HS-5 (cell line): ENCODE results near the gene KLHDC4.
A peak's percentile ranks its signal among the peaks of the same experiment; 100 is the strongest.
"Not testable (repeated sequence)": the region's sequence is repeated elsewhere in the genome, so short reads cannot be mapped to it uniquely, and the experiment has no call there.

ENCODE experiments used
- DNase-seq: peaks from one replicate; pipeline ENCODE4 v3.0.0-alpha.2; 2012; ENCODE audit warnings: low read depth

The KLHDC4 gene

DNA sequence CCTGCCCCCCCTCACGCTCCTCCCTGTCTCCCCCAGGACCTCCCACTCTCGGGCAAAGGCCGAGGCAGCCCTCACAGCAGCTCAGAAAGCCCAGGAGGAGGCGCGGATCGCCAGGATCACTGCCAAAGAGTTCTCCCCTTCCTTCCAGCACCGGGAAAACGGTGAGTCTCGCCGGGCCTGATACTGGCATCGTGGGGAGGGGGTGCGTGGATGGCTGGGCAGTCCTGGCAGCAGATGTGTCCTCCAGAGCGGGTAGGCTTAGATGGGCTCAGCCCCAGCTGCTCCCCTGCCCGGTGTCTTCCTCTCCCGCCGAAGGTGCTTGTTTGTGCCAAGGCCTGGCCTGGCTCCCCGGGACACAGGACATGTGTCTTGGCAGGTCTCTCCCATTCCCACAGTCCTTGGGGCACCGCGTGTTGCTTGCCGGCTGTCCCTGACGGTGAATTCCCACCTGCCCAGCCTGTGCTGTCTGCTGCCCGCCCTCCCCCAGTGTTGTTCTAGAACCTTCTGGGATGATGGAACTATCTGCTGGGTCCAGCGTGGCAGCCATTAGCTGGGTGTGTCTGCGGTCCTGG lies 81.6 kb downstream of the KLHDC4 start:
- no peak for DNase-seq

- DNase-seq = no peak
Measured at GRCh38 chr16:87682852-87683399, 82.9 kb downstream of the KLHDC4 start.

GRCh38 chr16:87681981-87682570 lies 83.7 kb downstream of the KLHDC4 start:
- DNase-seq = peak; percentile 25

GRCh38 chr16:87681051-87681602 lies 84.7 kb downstream of the KLHDC4 start:
- not testable (repeated sequence) for DNase-seq

DNA sequence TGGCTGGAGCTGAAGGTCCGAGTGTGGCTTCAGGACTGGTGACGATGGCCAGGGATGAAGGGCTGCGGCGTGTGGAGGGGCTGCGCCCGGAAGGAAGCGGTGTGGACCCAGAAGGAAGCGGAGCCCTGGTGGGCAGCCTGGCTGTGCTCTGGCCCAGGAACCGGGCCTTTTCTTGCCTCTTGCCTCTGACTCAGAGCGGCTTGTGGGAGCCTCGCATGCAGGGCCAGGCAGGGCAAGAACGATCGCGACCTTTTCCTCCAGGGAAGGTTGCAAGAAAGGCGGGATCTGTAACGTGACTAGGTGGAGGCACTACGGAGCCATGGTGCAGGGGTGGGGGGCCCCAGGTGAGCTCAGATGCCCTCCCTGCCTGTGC lies 85.5 kb downstream of the KLHDC4 start:
- no peak for DNase-seq

DNA sequence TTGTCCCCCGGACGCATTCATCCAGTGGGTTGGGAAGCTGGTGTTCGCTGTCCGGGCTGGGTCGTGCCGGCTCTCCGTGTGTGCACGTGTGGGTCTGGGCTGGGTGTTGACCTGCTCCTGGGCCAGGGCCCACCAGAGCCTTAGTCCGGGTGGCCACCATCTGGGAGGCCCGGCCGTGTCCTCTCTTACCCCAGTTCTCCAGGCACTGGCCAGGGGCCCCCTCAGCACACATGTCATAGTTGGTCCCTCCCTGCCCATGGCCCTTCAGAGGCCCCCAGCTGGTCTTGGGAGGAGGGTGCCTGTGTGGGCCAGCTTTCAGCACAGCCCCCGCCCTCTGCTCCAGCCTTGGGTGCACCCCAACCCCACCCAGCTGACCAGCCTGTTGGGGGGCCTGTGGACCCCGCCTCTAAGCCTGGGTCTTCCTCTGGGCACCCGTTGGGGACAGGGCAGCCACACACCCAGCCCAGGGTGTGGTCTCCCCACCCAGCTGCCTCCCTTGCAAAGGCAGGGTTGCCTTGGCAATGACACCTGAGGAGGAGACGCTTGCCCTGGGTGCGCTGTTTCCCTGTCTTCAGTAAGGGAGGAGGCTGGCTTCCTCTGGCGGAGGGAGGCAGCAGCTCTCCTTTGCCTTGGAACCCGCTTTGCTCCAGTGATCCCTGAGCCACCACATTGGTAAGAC lies 86.1 kb downstream of the KLHDC4 start:
- DNase-seq = no peak

DNA sequence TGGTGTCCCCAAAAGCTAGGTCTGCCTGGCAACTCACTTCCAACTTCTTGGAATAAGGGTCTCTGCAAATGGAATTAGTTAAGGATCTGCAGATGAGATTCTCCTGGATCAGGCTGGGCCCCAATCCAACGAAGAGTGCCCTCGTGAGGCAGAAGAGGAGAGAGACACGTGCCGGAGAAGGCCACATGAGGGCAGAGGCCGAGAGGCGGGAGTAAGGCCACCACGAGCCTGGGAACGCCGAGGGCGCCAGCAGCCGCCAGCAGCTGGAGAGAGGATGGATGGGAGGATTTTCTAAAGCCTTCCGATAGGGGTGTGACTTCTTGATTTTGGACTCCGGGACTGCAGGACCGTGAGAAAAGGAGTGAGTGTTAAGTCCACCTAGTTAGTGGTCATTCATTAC lies 87.2 kb downstream of the KLHDC4 start:
- no peak for DNase-seq

DNA sequence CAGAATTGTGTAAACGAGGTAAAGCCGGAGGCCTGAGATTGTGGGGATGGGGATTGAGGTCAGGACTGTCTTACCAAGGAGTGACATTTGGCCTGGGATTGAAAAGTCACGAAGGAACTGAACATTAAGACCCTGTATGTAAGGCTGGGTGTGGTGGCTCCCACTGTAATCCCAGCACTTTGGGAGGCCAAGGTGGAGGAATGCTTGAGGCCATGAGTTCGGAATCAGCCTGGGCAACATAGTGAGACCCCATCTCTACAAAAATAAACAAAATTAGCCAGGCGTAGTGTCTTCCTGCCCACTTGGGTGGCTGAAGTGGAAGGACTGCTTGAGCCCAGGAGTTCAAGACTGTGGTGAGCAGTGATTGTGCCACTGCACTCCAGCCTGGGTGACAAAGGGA lies 88.0 kb downstream of the KLHDC4 start:
- DNase-seq = no peak

GRCh38 chr16:87675111-87675719 lies 90.6 kb downstream of the KLHDC4 start:
- DNase-seq = no peak

DNA sequence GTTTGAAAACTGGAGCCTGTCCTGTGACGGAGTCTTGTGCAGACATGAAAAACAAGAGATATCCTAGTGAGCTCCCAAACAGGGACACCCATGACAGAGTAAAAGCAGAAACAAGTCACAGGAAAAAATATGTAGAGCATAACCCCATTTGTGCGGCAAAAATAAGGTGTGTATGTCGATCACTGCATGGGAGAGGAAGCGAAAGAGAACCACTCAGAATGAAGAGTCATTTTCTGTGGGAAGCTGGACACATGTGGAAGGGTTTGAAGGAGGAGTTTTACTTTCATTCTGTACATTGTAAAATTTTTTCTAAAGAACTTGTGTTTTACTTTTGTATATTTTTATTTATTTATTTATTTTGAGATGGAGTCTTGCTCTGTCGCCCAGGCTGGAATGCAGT lies 91.4 kb downstream of the KLHDC4 start:
- DNase-seq = no peak

DNA sequence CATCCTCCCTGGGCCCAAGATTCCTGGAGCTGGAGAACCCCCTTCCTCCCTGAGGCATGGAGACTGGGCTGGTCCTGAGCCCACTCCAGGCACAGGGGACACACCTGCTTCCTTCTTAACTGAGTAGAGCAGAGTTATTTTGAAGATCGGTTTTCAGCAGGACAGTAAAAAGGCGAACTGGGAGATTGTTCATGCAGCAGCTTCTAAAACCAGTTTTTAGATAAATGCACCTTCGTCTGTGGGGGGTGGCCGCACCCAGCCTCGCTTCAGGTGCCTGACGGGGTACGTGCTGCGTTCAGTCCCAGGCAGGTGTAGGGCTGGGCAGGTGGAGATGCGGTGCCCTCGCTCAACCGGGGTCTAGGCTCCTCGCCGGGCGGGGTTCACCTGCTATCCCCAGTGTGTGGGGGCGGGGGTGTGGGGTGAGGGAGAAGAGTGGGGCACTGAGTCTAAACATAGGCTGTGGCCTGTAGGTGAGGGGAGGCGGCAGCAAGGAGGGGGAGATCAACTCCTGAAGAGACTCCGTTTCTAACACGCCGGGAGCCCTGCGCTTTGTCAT lies 94.0 kb downstream of the KLHDC4 start:
- no peak for DNase-seq

DNA sequence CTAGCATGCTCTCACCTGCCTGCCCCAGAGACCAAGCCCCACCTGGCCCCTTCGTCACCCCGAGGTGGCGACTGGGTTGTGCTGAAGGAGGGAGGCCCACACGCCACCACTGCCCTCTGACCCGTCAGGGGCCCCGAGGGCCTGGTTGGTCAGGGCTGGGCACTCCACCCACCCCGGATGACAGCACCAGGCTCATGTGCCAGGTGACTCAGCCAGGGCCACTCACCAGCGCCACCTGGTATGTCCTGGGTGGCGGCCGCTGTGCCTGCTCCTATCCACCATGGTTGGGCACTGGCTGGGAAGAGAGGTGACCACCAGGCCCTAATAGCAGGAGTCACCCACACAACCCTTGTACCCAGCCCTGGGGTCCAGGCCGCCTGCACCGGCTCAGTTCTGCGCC lies 94.6 kb downstream of the KLHDC4 start:
- DNase-seq = no peak

- DNase-seq = no peak
Measured at GRCh38 chr16:87669672-87670071, 96.1 kb downstream of the KLHDC4 start.

- no peak for DNase-seq
Measured at GRCh38 chr16:87667946-87668345, 97.8 kb downstream of the KLHDC4 start.

GRCh38 chr16:87667443-87667842 lies 98.3 kb downstream of the KLHDC4 start:
- DNase-seq = no peak

- DNase-seq = no peak
Measured at GRCh38 chr16:87666919-87667318, 98.9 kb downstream of the KLHDC4 start.

- no peak for DNase-seq
Measured at GRCh38 chr16:87665193-87665592, 100.6 kb downstream of the KLHDC4 start.

DNA sequence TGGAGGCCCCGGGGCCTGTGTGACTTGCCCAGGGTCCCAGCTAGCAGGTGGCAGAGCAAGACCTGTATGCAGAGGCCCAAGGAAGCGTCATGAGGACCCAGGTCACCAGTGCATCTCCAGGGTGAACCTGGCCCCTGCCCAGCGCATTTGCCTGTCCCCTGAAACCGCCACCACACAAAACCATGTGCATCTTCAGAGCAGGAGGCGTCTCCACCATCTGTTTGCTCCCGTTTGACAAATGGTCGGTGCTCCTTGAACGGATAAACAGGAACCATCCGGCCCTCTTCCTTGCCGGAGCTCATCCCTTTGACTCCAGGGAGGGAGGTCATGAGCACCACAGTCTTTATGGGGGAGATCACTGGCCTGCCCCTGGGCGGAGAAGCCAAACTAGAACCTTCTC lies 101.0 kb downstream of the KLHDC4 start:
- DNase-seq = no peak

DNA sequence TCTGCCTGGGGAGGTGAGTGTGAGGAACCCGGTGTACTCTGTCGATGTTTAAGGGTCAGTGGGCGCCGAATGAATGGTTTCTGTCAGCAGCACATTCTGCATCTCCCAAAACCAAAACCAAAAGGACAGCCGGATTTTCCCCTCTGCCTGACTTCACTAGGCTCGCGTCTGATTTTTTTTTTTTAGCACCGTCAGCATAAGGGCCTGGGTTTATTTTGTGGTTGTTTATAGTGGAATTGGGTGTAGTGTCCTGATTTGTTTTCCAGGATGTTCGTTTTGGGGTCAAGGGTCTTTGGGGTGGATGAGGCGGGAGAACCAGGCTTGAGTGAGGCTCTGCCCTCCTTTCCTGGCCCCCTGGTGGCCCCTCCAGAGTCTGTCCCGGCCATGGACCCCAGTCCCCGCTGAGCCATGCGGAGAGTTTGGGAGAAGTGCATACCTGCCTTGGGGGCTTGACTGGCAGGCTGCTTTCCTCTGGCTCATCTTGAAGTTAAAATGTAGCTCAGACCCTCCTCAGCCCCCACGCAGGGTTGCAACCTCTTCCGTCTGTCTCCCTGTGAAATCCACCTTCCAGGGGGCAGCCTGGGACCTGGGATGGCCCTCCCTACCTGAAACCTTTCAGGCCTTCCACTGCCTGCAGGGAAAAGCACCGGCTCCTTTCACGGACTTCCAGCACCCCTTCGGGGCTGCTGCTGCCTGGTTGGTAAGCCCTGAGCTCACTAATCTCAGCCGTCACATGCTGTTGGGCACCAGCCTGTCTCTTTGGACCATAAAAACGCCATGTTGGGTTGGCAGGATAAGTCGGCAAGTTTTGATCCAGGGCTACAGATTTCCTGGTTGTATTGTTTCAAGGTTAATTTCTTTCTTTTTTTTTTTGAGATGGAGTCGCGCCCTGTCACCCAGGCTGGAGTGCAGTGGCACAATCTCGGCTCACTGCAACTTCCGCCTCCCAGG lies 103.3 kb downstream of the KLHDC4 start:
- DNase-seq = no peak

DNA sequence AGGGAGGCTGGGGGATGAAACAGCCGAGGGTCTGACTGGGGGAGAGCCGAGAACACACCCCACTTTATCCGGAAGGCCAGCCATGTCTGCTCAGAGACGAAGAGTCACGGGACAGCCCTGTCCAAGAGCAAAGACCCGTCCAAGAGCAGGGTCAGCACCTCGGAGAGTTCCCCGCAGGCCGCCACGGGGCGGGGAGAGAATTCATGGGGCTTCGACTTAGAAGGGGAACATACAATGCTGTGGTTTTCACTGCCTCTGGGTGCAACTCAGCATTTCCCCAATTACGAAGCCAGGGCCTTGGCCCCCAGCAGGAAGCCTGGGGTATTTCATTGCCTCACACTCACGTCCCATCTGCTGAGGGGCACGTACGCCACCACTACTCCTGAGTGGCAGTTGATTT lies 104.2 kb downstream of the KLHDC4 start:
- no peak for DNase-seq

- no peak for DNase-seq
Measured at GRCh38 chr16:87658564-87659225, 107.1 kb downstream of the KLHDC4 start.
